GM23248 (cell line): ENCODE measurements around the gene TRIM52.

ENCODE experiments used
- EZH2 ChIP-seq: fragments of 200-600 bp; sonication (generic); IDR thresholded peaks from 2 replicates; pipeline ENCODE4 v1.6.1; 2018; ENCODE audit warnings: antibody characterized with exemption, mild to moderate bottlenecking; ENCODE audit not compliant: insufficient read depth, poor library complexity, severe bottlenecking
- EZH2phosphoT487 ChIP-seq: fragments of 200-600 bp; sonication (generic); IDR thresholded peaks from 2 replicates; pipeline ENCODE4 v1.6.1; 2018; ENCODE audit warnings: antibody characterized with exemption, moderate library complexity, mild to moderate bottlenecking, low read depth; ENCODE audit not compliant: insufficient read depth

- TF ChIP-seq EZH2phosphoT487 (no peak), EZH2 (no peak)
Observed at GRCh38 chr5:181241393-181241975, 19.5 kb downstream of the TRIM52 start.
